H1 (cell line): ENCODE data around the gene HSD17B4. TPM values are rescaled to one million over a fixed set of nuclear protein-coding genes. Genes with fewer than 3 reads are reported as not detected.

Source experiments
- CTCF ChIA-PET: fragments of 300-600 bp; sonication (Branson Sonifier 250); formaldehyde crosslinking; loops from one replicate; lab custom pipeline; 2021; ENCODE audit not compliant: partially characterized antibody; lab: Charles Lee
- POLR2A ChIA-PET: fragments of 300-600 bp; sonication (Branson Sonifier 250); formaldehyde crosslinking; loops from one replicate; lab custom pipeline; 2021; ENCODE audit warnings: inconsistent platforms; ENCODE audit not compliant: partially characterized antibody; lab: Charles Lee
- DNase-seq, 2 experiments: peaks; one replicate each; pipeline versions ENCODE4 v3.0.0 to v3.0.0-alpha.2; 2010 to 2022; ENCODE audit warnings: low spot score in 2 of 2, low read depth in 1 of 2, mixed read lengths in 1 of 2
- FAIRE-seq: peaks from 2 replicates; lab custom pipeline; 2011; peaks lifted over from hg19 to GRCh38; lab: Jason Lieb, UNC
- H2AFZ ChIP-seq: 2 replicates; pipeline ENCODE4 v1.8.1; 2012; ENCODE audit warnings: low read length, inconsistent platforms
- H2AK5ac ChIP-seq: 2 replicates; pipeline ENCODE4 v1.6.1; 2013; ENCODE audit warnings: low read depth, low read length
- H2BK120ac ChIP-seq: replicated peaks from 2 replicates; pipeline ENCODE3; 2013; ENCODE audit warnings: low read depth, low read length, inconsistent platforms
- H2BK12ac ChIP-seq: 2 replicates; pipeline ENCODE4 v1.6.1; 2013; ENCODE audit warnings: low read depth, low read length
- H2BK15ac ChIP-seq: 2 replicates; pipeline ENCODE4 v1.6.1; 2013; ENCODE audit warnings: low read length
- H2BK20ac ChIP-seq: 2 replicates; pipeline ENCODE4 v1.6.1; 2013; ENCODE audit warnings: low read length
- H2BK5ac ChIP-seq: 2 replicates; pipeline ENCODE4 v1.6.1; 2013; ENCODE audit warnings: low read depth, low read length
- H3K14ac ChIP-seq: 2 replicates; pipeline ENCODE4 v1.6.1; 2013; ENCODE audit warnings: inconsistent platforms; ENCODE audit not compliant: insufficient read length
- H3K18ac ChIP-seq: 2 replicates; pipeline ENCODE4 v1.6.1; 2013; ENCODE audit warnings: low read length; ENCODE audit errors: extremely low read depth
- H3K23ac ChIP-seq: 2 replicates; pipeline ENCODE4 v1.6.1; 2013; ENCODE audit warnings: inconsistent platforms; ENCODE audit not compliant: insufficient read length
- H3K23me2 ChIP-seq: 2 replicates; pipeline ENCODE4 v1.6.1; 2013; ENCODE audit warnings: low read depth, low read length
- H3K27ac ChIP-seq: 2 replicates; pipeline ENCODE4 v1.6.1; 2011; ENCODE audit warnings: low read depth, low read length, inconsistent platforms
- H3K27me3 ChIP-seq, 4 experiments: replicated peaks in 1 of 4; 1 replicate in 1 of 4; 2 replicates in 3 of 4; pipeline versions ENCODE4 v1.6.1 to v1.8.1; 2011 to 2013; ENCODE audit warnings: low read length in 3 of 4, mild to moderate bottlenecking in 3 of 4, inconsistent platforms in 2 of 4, mixed read lengths in 2 of 4, moderate library complexity in 1 of 4; ENCODE audit not compliant: control insufficient read depth in 3 of 4, insufficient read depth in 3 of 4; ENCODE audit errors: extremely low read depth in 1 of 4
- H3K36me3 ChIP-seq, 4 experiments: 2 replicates each; pipeline versions ENCODE4 v1.6.1 to v1.8.1; 2011 to 2013; ENCODE audit warnings: mild to moderate bottlenecking in 4 of 4, low read length in 3 of 4, moderate library complexity in 2 of 4, control low read depth in 1 of 4, inconsistent platforms in 1 of 4; ENCODE audit not compliant: insufficient read depth in 4 of 4, control insufficient read depth in 2 of 4
- H3K4ac ChIP-seq: replicated peaks from 2 replicates; pipeline ENCODE3; 2013; ENCODE audit warnings: low read length, low read depth, mixed read lengths, inconsistent platforms; ENCODE audit not compliant: insufficient read length
- H3K4me1 ChIP-seq, 4 experiments: replicated peaks in 1 of 4; 1 replicate in 1 of 4; 2 replicates in 3 of 4; pipeline versions ENCODE4 v1.6.1 to v1.8.1; 2011 to 2013; ENCODE audit warnings: low read length in 3 of 4, inconsistent platforms in 2 of 4, mixed read lengths in 1 of 4; ENCODE audit not compliant: insufficient read depth in 4 of 4, control insufficient read depth in 3 of 4
- H3K4me2 ChIP-seq, 2 experiments: 2 replicates each; pipeline versions ENCODE4 v1.6.1 to v1.8.1; 2011 to 2013; ENCODE audit warnings: low read depth in 2 of 2, low read length in 2 of 2, control low read depth in 1 of 2, inconsistent platforms in 1 of 2, mild to moderate bottlenecking in 1 of 2; ENCODE audit not compliant: insufficient read depth in 1 of 2
- H3K4me3 ChIP-seq, 4 experiments: fragments of 200-600, 300-600 bp in 1 of 4; sonication (generic), shearing (Covaris generic), sonication (Bioruptor Twin) in 1 of 4; 2 replicates each; pipeline versions ENCODE4 v1.5.1 to v1.8.1; 2011 to 2016; ENCODE audit warnings: low read length in 4 of 4, low read depth in 3 of 4, control low read depth in 2 of 4, inconsistent platforms in 2 of 4, mild to moderate bottlenecking in 2 of 4, mixed read lengths in 1 of 4, moderate library complexity in 1 of 4; ENCODE audit not compliant: insufficient read depth in 2 of 4; ENCODE audit errors: extremely low read depth in 1 of 4
- H3K56ac ChIP-seq: replicated peaks from 2 replicates; pipeline ENCODE3; 2013; ENCODE audit warnings: low read depth, mild to moderate bottlenecking, mixed read lengths, low read length, inconsistent platforms; ENCODE audit not compliant: insufficient read length
- H3K79me1 ChIP-seq: 2 replicates; pipeline ENCODE4 v1.6.1; 2013; ENCODE audit warnings: low read depth, low read length, control low read depth
- H3K79me2 ChIP-seq, 2 experiments: 2 replicates each; pipeline versions ENCODE4 v1.6.1 to v1.8.1; 2012 to 2013; ENCODE audit warnings: low read length in 2 of 2, mild to moderate bottlenecking in 2 of 2, inconsistent platforms in 1 of 2; ENCODE audit not compliant: insufficient read depth in 2 of 2, control insufficient read depth in 1 of 2
- H3K9ac ChIP-seq, 4 experiments: replicated peaks in 1 of 4; 1 replicate in 1 of 4; 2 replicates in 3 of 4; pipeline versions ENCODE4 v1.6.1 to v1.8.1; 2011 to 2013; ENCODE audit warnings: low read depth in 3 of 4, low read length in 3 of 4, control low read depth in 2 of 4, mild to moderate bottlenecking in 2 of 4, moderate library complexity in 2 of 4, inconsistent platforms in 1 of 4; ENCODE audit errors: extremely low read depth in 1 of 4
- H3K9me3 ChIP-seq, 2 experiments: 2 replicates each; pipeline versions ENCODE4 v1.6.1 to v1.8.1; 2012 to 2013; ENCODE audit warnings: mild to moderate bottlenecking in 2 of 2, moderate library complexity in 2 of 2, control low read depth in 1 of 2, inconsistent platforms in 1 of 2, low read depth in 1 of 2, low read length in 1 of 2, mixed read lengths in 1 of 2; ENCODE audit not compliant: insufficient read depth in 2 of 2
- H4K20me1 ChIP-seq, 2 experiments: replicated peaks in 1 of 2; 2 replicates each; pipeline versions ENCODE3 to v1.8.1; 2011 to 2013; ENCODE audit warnings: inconsistent platforms in 2 of 2, low read length in 2 of 2, mild to moderate bottlenecking in 1 of 2; ENCODE audit not compliant: insufficient read depth in 2 of 2, control insufficient read depth in 1 of 2
- H4K5ac ChIP-seq: 2 replicates; pipeline ENCODE4 v1.6.1; 2013; ENCODE audit warnings: low read length, low read depth, mixed read lengths, inconsistent platforms; ENCODE audit not compliant: insufficient read length
- H4K8ac ChIP-seq: 2 replicates; pipeline ENCODE4 v1.8.0; 2013; ENCODE audit warnings: mild to moderate bottlenecking, moderate library complexity, low read length, inconsistent platforms; ENCODE audit not compliant: insufficient read depth; ENCODE audit errors: extremely low read depth
- H4K91ac ChIP-seq: replicated peaks from 2 replicates; pipeline ENCODE3; 2013; ENCODE audit warnings: low read length, mixed read lengths, inconsistent platforms; ENCODE audit not compliant: insufficient read length
- FOSL1 ChIP-seq: IDR thresholded peaks from 2 replicates; pipeline ENCODE4 v1.6.1; 2011; ENCODE audit warnings: mild to moderate bottlenecking, low read depth, low read length, moderate library complexity; ENCODE audit not compliant: insufficient read depth
- GTF2F1 ChIP-seq: IDR thresholded peaks from 2 replicates; pipeline ENCODE4 v1.6.1; 2012; ENCODE audit warnings: low read depth, low read length, improper control_type of control experiment, borderline replicate concordance
- HDAC6 ChIP-seq: IDR thresholded peaks from one replicate; pipeline ENCODE4 v1.7.1; 2012; ENCODE audit warnings: low read depth, mild to moderate bottlenecking, inconsistent platforms, low read length, moderate library complexity
- KDM4A ChIP-seq: IDR thresholded peaks from one replicate; pipeline ENCODE4 v1.7.1; 2012; ENCODE audit warnings: low read depth, mild to moderate bottlenecking, moderate library complexity, low read length, inconsistent platforms; ENCODE audit not compliant: severe bottlenecking
- RAD21 ChIP-seq, 2 experiments: IDR thresholded peaks in 1 of 2; conservative IDR thresholded peaks in 1 of 2; 2 replicates each; pipeline ENCODE4 v1.6.1; 2011; ENCODE audit warnings: low read depth in 2 of 2, low read length in 2 of 2, improper control_type of control experiment in 1 of 2, inconsistent platforms in 1 of 2, mild to moderate bottlenecking in 1 of 2, moderate library complexity in 1 of 2
- SIN3A ChIP-seq, 2 experiments: IDR thresholded peaks in 1 of 2; conservative IDR thresholded peaks in 1 of 2; 2 replicates each; pipeline ENCODE4 v1.6.1; 2011 to 2012; ENCODE audit warnings: low read length in 2 of 2, improper control_type of control experiment in 1 of 2, low read depth in 1 of 2, mild to moderate bottlenecking in 1 of 2
- TAF7 ChIP-seq: optimal IDR thresholded peaks from 2 replicates; pipeline ENCODE3; 2011; ENCODE audit warnings: low read depth, mild to moderate bottlenecking, inconsistent platforms, low read length, moderate library complexity, borderline replicate concordance
- YY1 ChIP-seq: IDR thresholded peaks from 2 replicates; pipeline ENCODE4 v1.6.1; 2011; ENCODE audit warnings: low read depth, mild to moderate bottlenecking, low read length
- WGBS, 2 experiments: shearing (Covaris generic) in 1 of 2; methylation state at CpG; one replicate each; pipeline versions ENCODE4 v1.1.6 to v1.1.7; 2013 to 2015; ENCODE audit warnings: low lambda C conversion rate in 2 of 2, mixed read lengths in 2 of 2, inconsistent platforms in 1 of 2, low coverage in 1 of 2, missing lambda C conversion rate in 1 of 2; ENCODE audit not compliant: insufficient replicate concordance in 2 of 2, insufficient coverage in 1 of 2, insufficient read length in 1 of 2; ENCODE audit errors: extremely low coverage in 1 of 2, missing lambda C conversion rate in 1 of 2; 5-methylcytosine and 5-hydroxymethylcytosine counted together
- polyA plus RNA-seq, 7 experiments: library from polyadenylated mRNA; depleted of rRNA in 3 of 7; stranded (reverse) in 5 of 7; unstranded in 2 of 7; fragments of >200 nt in 5 of 7; fragments of 200-250 nt in 2 of 7; gene quantifications; 1 replicate in 5 of 7; 2 replicates in 1 of 7; 4 replicates in 1 of 7; pipeline versions ENCODE4 v1.2.1 to v1.2.3, GENCODE V29; 2011 to 2013; ENCODE audit warnings: missing spikeins in 2 of 7, mixed read lengths in 2 of 7
- total RNA-seq: library from RNA; stranded (reverse); fragmentation: NEBNext Ultra II Directional; extraction: Animal tissue kit (Norgen Biotek cat#: 25700); gene quantifications from 2 replicates; pipeline ENCODE4 v1.2.1, GENCODE V29; 2021

Gene HSD17B4
- total and polyA plus RNA-seq, 2 of the 8 experiments (the other 6 are each of a cell fraction or from before 2014, with no cell fraction given), result 305 to 369 TPM

- Histone ChIP-seq H3K36me3 (no peaks in the 10 kb centered on the region), H3K4me3 (peak overlapping the region; percentile 43 to 70 (median 56); a peak in 7 of 8 replicates)
- TF ChIP-seq FOSL1, result no peak
- TF ChIP-seq TAF7, result no peak
- no peak for TF ChIP-seq GTF2F1
- 0 out of 4 replicates have a peak, but pooled peaks of 1 of the 2 experiments have one; percentile 13 for TF ChIP-seq SIN3A (conservative IDR thresholded peaks at IDR 0.05 in 1 of 2, IDR thresholded peaks at IDR 0.05 in 1 of 2; ENCODE audit: low read depth in 1 of 2, low read length in 2 of 2)
- no peak for TF ChIP-seq HDAC6
- peak; percentile 89 to 91 for TF ChIP-seq RAD21 (IDR thresholded peaks at IDR 0.05 in 1 of 2, conservative IDR thresholded peaks at IDR 0.05 in 1 of 2; ENCODE audit: low read depth in 2 of 2, low read length in 2 of 2)
- TF ChIP-seq KDM4A, result peak; percentile 46
- TF ChIP-seq YY1, result no peak
These were observed 40.7 kb upstream of the HSD17B4 start for GRCh38 chr5:119411361-119412278.

More at GRCh38 chr5:119411361-119412278, 40.7 kb upstream of the HSD17B4 start:
- H3K4me2 ChIP-seq, result peak overlapping the region; percentile 20 to 87
- WGBS, 2 experiments, result 12% methylated on average over 15 of the region's 15 CpGs; no CpG with 5 or more reads in 1 of the 2 experiments
- no peak overlapping the region for H2AK5ac ChIP-seq
- no peaks in the 10 kb centered on the region for H4K20me1 ChIP-seq
- H3K79me1 ChIP-seq, result no peaks in the 10 kb centered on the region
- DNase-seq, result peak in 1 of 2 experiments; percentile 65
- H4K8ac ChIP-seq, result no peak overlapping the region
- H2BK20ac ChIP-seq, result no peak overlapping the region
- H3K23me2 ChIP-seq, result no peaks in the 10 kb centered on the region; the same call in 1 of the 2 replicates
- H2BK5ac ChIP-seq, result no peak overlapping the region
- H3K27ac ChIP-seq, result no peak overlapping the region
- FAIRE-seq, result peak; percentile 83
- POLR2A ChIA-PET, result interaction anchor here (0.9 to 1.2 kb wide), 4 partner anchors 25 to 424 kb away, joined by 3 to 6 read pairs (median 4); partner anchors contain the start of gene DTWD2
- H3K9me3 ChIP-seq, result no peaks in the 10 kb centered on the region
- peak overlapping the region; percentile 100 for H2AFZ ChIP-seq
- H3K14ac ChIP-seq, result no peak overlapping the region
- no peaks in the 10 kb centered on the region for H3K27me3 ChIP-seq
- no peak overlapping the region for H4K5ac ChIP-seq
- H2BK120ac ChIP-seq, result no peak overlapping the region
- H4K91ac ChIP-seq, result peak overlapping the region; percentile 32
- H3K4me1 ChIP-seq, result no peaks in the 10 kb centered on the region
- H3K18ac ChIP-seq, result no peak overlapping the region; the same call in 1 of the 2 replicates
- no peak overlapping the region for H2BK12ac ChIP-seq
- CTCF ChIA-PET, result interaction anchor here (0.6 to 5.4 kb wide), 81 partner anchors 9 to 1565 kb away, joined by 3 to 46 read pairs (median 5); partner anchors contain the start of gene DTWD2
- H3K56ac ChIP-seq, result no peak overlapping the region
- H3K79me2 ChIP-seq, result no peaks in the 10 kb centered on the region
- H2BK15ac ChIP-seq, result no peak overlapping the region
- no peak overlapping the region for H3K23ac ChIP-seq
- no peak overlapping the region for H3K4ac ChIP-seq
- H3K9ac ChIP-seq, result no peak overlapping the region; a peak in 2 of 7 replicates
